NCI-H524 treated with DMSO at 0.1 percent for 48 hours (cell line): Measurements from ENCODE around the gene ACTN2.

Experiments used
- DNase-seq: peaks from one replicate; lab custom pipeline; 2025; lab: John Stamatoyannopoulos, UW

Gene ACTN2

DNA sequence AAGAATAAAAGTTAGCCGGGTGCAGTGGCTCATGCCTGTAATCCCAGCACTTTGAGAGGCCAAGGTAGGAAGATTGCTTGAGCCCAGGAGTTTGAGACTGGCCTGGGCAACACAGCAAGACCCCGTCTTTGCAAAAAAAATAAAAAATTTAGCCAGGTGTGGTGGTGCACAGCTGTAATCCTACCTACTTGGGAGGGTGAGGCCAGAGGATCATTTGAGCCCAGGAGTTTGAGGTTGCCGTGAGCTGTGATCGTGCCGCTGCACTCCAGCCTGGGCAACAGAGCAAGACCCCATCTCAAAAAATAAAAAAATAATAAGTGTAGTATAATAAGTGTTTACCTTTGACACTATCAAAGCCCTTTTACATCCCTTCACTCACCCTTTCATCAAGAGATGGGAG lies 5.0 kb downstream of the ACTN2 start:
- no peak for DNase-seq

- peak; percentile 76 for DNase-seq
Measured at GRCh38 chr1:236692128-236692527, 5.8 kb downstream of the ACTN2 start.

GRCh38 chr1:236692742-236693141 lies 6.4 kb downstream of the ACTN2 start:
- DNase-seq = no peak

DNA sequence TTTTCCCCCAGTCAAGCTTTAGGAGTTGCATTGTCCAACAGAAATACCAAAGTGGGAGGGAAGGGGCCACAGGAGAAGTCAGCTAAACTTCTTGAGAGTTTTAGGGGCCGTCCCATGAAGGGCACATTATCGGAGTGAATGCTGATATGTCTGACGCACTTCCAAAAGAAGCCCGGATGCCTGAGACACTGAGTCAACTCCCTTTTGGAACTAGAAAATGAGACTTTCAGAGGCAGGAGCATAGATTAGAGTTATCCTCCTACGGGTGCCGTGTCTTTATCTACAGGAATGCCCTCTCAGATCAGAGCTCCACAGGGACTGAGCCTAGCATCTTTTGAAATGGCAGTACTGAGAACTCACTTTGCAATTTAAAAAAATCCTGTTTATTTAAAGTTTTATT lies 13.1 kb downstream of the ACTN2 start:
- DNase-seq = no peak

DNA sequence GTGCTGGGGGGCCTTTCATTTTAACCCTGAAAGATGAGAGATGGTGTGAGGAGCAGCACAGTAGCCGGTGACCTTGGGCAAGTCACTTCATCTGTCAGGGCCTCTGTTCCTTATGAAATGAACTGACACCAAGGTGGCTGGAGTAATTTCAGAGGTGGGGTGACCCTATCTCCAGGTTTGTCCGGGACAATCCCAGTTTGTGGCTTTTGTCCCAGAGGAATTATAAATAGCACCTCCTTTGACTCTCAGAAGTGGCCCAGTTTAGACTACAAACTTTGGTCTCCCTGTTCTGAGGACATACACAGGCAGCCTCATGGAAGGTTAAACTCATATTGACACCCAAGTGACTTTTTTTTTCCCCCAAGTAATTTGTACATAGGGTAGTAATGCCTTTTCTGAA lies 14.6 kb downstream of the ACTN2 start:
- no peak for DNase-seq

GRCh38 chr1:236701782-236702181 lies 15.5 kb downstream of the ACTN2 start:
- DNase-seq = no peak

DNA sequence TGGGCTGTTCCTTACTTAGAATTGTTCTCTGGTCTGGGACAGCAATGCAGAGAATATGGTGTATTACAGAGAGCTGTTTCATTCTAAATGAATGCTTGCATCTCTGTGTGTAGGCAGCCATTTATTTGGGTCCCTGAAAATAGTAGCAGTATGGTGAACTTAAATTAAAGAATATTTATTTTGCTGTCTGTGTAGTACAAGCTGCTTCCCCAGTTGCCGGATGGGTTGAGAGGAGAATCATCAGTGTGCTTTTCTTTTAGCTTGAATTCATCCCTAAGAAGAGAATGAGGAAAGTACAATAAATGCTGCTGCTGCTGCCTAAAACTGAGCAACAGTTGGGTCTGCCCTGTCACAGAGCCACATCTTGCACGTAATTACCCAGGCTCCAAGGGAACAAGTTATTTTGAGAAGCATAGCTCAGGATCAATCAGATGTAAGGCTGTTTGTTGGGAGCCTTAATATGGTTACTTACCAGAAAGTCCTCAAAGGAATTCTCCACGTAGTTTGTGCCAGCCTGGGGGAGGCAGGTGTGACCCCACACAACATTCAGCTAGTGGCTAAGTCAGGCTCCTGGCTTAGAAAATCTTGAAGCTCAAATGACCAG lies 16.6 kb downstream of the ACTN2 start:
- DNase-seq = no peak

DNA sequence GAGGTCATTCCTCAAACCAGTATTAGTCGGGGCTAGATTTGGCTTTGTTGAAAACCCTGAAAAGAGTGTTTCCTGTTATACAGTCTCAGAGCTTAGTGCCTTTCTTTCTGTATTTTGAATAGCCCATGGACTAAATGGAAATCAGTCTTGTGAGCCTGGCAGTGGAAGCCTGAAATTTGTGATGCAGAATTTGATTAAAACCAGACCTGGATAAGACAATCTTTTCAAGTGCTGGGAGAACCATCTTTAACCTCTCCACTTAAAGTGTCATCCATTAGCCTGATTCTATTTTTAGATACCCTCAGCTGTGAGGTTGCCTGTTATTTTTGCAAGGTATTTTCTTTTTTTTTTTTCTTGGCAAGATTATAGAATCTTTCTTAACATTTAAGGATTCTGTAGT lies 19.5 kb downstream of the ACTN2 start:
- DNase-seq = no peak

DNA sequence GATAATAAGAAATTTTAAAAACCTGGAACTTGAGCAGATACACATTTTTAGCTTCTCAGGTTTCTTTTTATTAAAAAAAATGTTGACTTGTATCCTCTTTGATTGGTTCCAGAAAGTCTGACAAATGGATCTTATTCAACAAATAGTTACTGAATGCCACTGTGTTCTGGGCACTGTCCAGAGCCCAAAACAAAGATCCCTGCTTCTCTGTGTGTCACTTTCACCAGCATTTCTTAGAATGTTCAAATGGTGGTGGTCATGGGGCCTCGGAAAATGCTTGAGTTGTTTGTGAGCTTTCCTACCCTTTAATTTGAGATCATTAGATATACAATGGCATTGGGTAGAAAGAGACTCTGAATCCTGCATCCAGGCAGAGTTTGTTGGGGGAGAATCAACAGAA lies 19.9 kb downstream of the ACTN2 start:
- no peak for DNase-seq

DNA sequence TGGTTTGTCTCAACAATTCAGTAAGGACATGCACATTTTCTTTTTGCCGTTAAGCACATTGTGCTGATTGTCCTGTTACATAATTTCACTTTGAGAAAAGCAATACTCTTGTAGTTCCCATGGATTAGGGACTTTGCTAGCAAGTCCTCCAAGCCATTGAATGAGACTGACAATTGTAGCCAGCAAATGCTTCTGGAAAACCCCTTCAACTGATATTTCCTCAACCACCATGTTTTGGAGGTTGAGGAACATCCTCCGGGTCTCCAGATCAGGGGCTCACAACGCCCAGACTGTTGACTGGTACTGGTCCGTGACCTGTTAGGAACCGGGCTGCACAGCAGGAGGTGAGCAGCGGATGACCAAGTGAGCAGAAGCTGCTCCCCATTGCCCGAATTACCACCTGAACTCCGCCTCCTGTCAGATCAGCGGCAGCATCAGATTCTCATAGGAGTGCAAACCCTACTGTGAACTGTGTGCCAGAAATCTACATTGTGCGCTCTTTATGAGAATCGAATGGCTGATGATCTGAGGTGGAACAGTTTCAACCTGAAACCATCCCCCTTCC lies 24.1 kb downstream of the ACTN2 start:
- DNase-seq = no peak

GRCh38 chr1:236716160-236716559 lies 29.9 kb downstream of the ACTN2 start:
- no peak for DNase-seq

GRCh38 chr1:236717811-236718210 lies 31.5 kb downstream of the ACTN2 start:
- DNase-seq = no peak

GRCh38 chr1:236718328-236718727 lies 32.0 kb downstream of the ACTN2 start:
- no peak for DNase-seq

GRCh38 chr1:236720206-236720605 lies 33.9 kb downstream of the ACTN2 start:
- no peak for DNase-seq

DNA sequence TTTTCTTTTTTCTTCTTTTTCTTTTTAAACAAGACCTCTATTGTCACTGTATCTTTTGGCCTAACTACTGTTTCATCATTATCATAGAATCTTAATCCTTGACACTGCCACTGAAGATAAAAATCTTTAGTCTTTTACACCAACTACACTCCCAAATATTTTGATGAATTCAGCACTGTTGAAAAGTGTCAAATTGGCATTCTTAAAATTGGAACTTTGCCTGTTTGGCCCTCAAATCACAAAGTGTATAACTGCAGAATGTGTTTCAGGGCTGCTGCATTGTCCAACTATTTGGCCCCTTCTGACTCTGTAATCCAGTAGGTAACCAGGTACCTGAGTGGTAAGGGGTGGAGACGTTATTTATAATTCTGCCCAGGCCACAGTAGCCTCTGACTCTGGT lies 34.3 kb downstream of the ACTN2 start:
- no peak for DNase-seq

DNA sequence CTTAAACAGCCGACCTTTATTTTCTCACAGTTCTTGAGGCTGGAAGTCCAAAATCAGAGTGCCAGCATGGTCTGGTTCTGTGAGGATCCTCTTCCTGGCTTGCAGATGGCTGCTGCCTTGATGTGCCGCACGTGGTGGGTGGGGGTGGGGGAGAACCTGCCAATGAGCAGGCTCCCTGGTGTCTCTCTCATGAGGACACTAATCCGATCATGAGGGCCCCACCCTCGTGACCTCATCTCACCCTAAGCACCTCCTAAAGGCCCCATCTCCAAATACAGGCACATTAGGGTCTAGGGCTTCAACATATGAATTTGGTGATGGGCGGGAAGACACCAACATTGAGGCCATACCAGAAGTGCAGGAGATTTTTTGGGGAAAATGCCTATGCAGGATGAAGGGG lies 37.8 kb downstream of the ACTN2 start:
- no peak for DNase-seq

DNA sequence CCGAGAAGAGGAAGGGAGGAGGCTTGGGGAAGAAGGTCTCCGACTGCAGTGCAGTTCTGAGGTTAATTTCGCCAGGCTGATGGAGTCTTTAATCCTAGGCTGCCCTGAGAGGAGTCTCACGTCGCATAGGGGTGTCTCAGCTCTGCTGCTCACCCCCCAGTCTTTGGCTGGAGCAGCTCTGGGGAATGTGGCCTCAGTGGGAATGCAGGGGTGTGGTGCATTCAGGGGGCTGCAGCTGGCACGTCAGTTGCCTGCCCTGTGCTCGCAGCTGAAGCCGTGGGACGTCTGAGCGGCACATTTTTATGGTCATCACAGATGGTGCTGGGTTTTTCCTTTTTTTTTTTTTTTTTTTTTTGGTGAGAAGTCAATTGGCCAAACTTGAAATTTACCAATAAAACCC lies 38.2 kb downstream of the ACTN2 start:
- DNase-seq = no peak

GRCh38 chr1:236725668-236726067 lies 39.4 kb downstream of the ACTN2 start:
- DNase-seq = no peak

GRCh38 chr1:236727521-236727920 lies 41.2 kb downstream of the ACTN2 start:
- no peak for DNase-seq

DNA sequence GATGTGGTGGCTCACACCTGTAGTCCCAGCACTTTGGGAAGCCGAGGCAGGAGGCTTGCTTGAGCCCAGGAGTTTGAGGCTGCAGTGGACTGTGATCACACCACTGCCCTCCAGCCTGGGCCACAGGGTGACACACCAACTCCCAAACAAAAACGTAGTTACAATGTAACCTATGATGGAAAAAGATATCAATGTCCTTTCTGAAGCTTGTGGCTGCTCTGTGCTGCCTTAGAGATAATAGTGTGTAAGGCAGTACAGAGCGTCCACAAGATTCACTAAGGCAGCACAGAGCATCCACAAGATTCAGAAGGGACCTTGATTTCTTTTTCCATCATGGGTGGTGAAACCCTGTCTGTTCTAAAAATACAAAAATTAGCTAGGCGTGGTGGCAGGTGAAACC lies 42.5 kb downstream of the ACTN2 start:
- no peak for DNase-seq

DNA sequence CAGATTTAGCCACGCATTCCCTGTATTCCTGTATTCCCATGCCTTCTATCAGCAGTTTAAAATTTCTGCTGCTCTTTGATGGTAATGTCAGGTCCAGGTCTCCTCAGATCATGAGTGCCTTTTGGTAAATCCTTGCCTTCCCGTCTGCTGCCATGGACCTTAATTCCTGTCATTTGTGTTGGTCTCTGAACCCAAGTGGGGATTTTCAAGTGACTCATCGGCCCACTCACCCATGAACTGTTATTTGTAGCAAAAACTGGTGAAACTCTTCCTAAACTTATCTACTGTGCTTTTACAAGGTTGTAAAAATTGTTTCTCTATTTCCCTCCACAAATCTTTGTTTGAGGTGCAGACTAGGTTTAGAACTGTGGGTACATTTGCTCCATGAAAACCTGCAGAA lies 47.4 kb downstream of the ACTN2 start:
- no peak for DNase-seq

DNA sequence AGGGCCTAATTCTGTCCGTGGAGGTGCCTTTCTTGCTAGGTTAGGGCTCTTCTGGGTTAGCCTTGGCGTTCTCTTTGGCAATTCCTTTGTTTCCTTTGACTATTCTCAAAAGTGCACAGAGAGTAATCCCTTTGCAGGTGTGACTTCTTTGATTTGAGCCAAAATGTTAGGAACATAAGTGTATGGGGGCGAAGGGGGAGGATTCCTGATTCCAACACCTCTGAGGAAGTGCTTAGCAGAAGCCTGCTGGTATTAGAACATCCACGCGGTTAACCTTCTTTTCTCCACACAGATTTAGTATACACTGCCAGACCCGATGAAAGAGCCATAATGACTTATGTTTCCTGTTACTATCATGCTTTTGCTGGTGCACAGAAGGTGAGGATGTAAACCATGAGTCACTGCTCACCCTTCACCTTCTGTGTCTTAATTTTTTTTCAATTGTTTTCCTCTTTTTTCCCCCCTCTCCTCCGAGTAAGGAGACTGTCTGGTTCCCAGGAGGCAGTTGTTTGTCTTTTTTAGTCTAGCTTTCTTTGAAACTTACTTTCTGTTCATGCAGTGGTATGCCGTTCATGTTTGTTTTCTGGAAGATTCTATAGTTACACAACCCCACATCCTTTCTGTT lies 48.0 kb downstream of the ACTN2 start:
- no peak for DNase-seq

DNA sequence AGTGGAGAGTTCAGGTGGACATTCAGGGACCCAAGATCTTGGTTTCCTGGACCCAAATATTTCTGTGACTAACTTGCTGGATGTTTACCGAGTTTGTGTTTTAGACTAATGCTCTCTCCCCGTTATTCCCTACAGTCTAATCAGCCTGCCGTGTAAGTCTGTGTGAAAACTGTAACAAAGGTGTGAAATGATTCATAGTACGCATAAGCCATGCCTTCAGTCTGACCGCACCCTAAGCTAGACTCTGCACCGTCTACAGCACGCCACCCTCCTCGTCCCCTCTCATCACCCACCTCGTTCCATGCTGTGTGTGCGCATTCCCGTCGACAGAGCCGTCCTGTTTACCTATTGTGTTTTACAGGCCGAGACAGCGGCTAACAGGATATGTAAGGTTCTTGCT lies 50.5 kb downstream of the ACTN2 start:
- no peak for DNase-seq

GRCh38 chr1:236741753-236742152 lies 55.5 kb downstream of the ACTN2 start:
- no peak for DNase-seq
